KOPT-K1 (cell line): ENCODE measurements around the gene FILIP1L.

Source experiments
- H3K27ac ChIP-seq: fragments of 200-600 bp; sonication (generic); 2 replicates; pipeline ENCODE4 v1.5.1; 2016; ENCODE audit warnings: antibody characterized with exemption, mild to moderate bottlenecking, low read depth, low read length; ENCODE audit not compliant: poor library complexity, severe bottlenecking
- H3K36me3 ChIP-seq: fragments of 200-600 bp; sonication (generic); 2 replicates; pipeline ENCODE4 v1.5.1; 2017; ENCODE audit warnings: antibody characterized with exemption, mild to moderate bottlenecking, low read length, moderate library complexity; ENCODE audit not compliant: insufficient read depth
- H3K9me3 ChIP-seq: fragments of 200-600 bp; sonication (generic); 2 replicates; pipeline ENCODE4 v1.5.1; 2017; ENCODE audit warnings: antibody characterized with exemption, low read length, mild to moderate bottlenecking; ENCODE audit not compliant: insufficient read depth, poor library complexity, severe bottlenecking

FILIP1L gene

DNA sequence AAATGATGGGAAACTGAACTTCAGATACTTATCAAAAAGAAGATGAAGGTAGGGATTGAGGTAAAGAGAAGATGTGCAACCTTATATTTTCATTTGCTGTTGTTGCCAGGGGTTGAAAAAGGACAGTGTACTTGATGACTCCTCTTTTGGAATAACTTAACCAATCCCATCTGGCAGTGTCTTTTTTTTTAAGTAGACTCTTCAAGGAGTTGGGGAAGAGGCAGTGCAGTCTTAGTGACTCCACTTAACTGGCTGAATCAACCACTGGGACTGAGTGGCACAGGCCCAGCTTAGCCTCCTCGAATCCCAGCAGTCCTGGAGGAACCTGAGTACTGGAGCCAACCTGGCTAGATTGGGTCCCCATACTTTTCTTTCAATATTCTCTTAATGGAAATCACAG, 27.3 kb upstream of the FILIP1L start:
- Histone ChIP-seq H3K36me3 (no peaks in the 10 kb centered on the region), H3K9me3 (peaks cover 18% of the 10 kb centered on the region)

DNA sequence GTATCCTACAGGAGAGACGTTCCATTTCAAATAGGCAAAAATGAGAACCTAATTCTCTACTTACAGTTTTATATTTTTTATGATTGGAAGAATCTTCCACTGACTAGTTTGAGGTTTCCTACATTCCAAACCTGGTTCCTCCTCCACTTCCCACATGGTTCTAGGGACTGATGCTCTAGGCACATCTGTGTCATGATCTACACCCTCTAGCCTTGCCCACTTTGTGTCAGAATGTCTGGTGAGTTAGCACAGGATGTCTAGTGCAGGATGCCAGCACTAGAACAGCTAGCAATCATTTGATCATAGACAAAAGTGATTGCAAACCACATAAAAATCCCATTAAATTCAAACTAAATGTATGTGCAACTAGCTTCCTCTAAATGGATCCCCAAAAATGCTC, 26.7 kb upstream of the FILIP1L start:
- no peak overlapping the region for H3K27ac ChIP-seq
- H3K9me3 ChIP-seq: peaks cover 18% of the 10 kb centered on the region
- no peaks in the 10 kb centered on the region for H3K36me3 ChIP-seq

More for the DNA sequence above, 27.3 kb upstream of the FILIP1L start:
- H3K27ac ChIP-seq: no peak overlapping the region

DNA sequence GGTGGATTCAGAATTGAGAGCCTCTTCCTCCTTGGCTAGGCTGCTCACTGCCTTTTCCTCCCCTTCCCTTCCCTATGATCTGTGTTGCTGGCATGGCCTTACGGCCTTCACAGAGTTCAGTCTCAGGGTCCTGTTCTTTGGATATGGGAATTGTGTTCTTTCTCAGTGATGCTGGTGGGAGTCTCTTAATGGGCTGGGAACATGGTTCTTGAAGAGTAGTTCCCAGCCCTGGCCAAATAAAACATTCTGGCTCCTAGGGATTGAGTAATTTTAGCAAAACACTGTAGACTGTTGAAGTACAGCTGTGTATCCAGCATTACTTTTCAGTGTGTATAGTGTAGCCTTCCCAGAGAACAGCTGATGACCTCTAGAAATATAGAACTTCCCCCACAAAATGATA, 22.6 kb upstream of the FILIP1L start:
- Histone ChIP-seq H3K36me3 (no peaks in the 10 kb centered on the region), H3K27ac (no peak overlapping the region), H3K9me3 (no peaks in the 10 kb centered on the region)

DNA sequence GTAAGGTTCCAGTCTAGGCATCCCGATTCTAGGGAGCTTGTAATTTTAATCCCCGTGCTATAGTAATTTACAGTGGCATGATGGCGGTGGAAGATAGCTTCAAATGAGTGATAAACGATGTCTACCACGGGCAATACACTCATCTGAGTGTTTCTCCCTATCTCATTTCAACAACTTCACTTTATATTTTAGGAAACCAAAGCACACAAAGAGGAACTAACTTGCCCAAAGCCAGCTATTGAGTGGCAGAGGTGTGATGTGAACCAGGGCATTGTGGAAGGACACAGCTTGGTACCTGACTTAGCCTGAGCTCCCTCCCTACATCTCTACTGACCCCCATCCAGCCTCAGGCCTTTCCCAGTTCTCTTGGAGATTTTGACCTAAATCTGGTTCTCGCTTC, 16.9 kb upstream of the FILIP1L start:
- no peaks in the 10 kb centered on the region for H3K9me3 ChIP-seq
- no peaks in the 10 kb centered on the region for H3K36me3 ChIP-seq
- H3K27ac ChIP-seq: no peak overlapping the region

DNA sequence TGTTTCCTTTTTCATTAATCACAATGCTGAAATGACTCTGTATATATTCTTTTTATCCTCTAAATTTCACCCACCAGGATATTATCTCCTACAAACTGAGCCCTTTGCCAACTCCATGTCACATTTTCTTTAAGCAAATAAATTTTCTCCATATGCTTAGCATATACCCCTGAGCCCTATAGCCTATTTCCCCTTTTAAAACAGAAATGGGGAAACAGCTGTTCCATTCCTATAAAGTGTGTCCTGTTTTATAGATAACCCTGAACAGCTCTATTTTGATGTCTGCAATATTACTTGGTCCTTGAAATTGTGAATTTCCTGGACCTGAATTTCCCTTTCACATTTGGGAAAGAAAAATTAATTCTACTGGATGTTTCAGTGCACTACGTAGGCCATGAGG, 15.6 kb upstream of the FILIP1L start:
- no peaks in the 10 kb centered on the region for H3K9me3 ChIP-seq
- no peak overlapping the region for H3K27ac ChIP-seq
- no peaks in the 10 kb centered on the region for H3K36me3 ChIP-seq

DNA sequence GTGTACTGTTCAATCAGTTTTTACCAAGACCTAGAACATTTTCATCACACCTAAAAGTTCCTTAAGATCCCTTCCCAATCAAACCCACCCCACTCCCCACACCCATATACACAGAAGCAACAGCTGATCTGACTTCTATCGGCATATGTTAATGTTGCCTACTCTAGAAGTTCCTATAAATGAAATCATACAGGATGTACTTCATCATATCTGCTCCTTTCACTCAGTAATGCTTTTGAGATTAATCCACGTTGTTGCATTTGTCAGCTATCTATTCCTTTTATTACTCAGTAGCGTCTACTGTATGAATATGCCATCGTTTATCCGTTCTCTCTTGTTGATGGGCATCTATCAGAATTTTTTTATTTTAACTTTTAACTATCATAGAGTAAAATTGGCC, 14.3 kb upstream of the FILIP1L start:
- Histone ChIP-seq H3K27ac (no peak overlapping the region), H3K36me3 (no peaks in the 10 kb centered on the region), H3K9me3 (no peaks in the 10 kb centered on the region)

DNA sequence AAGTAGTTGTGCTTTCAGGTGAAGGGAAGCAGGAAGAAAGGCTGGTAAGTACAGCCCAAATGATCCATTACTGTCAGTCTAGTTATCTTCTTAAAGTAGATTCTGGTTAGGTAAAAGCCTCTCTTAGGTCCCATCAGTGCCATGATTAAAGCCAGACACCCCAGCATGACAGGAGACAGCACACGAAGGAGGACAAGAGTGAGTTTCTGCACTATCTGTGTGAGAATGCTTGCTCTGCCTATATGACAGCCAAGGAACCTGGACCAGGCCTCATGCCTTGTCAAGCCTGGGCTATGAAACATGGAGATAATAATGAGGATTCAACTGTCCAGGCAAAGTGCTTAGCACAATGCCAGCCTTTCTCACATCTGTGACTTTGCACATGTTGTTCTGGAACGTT, 13.5 kb upstream of the FILIP1L start:
- no peak overlapping the region for H3K27ac ChIP-seq
- no peaks in the 10 kb centered on the region for H3K9me3 ChIP-seq
- no peaks in the 10 kb centered on the region for H3K36me3 ChIP-seq

DNA sequence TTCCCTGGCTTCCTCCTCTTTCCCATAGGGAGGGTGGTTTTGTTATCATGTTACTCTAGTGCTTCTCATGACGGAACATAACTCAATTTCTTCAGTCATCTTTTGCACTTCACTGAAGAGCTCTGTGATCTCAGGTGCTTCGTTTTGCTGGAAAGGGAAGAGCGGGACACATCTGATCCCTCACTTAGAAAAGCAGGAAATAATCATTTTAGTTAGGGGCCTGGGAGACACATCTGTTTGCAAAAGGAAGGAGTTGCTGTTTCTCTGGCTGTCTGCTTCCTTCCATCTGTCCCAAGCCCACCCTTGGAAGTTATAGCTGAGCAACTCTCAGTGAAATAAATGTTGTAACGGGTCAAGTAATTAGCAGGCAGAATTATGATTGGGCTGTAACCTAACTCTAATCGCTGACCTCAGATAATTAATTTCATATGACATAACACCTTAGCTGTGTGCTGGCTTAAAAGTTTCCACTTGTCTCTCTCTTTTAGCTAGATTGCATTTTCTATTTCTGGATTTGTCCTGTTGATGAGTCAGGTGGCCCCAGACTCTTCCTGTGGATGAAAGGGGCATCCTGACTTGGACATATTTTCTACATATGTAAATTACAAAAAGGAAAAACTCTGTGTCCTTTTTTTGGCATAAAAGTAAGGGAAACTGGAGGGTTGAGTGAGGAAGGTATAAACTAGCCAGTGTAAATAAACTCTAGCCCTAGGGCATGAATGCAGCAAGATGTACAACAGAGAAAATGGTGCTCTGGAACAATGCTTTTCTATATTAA, 11.0 kb upstream of the FILIP1L start:
- Histone ChIP-seq H3K36me3 (no peaks in the 10 kb centered on the region), H3K27ac (no peak overlapping the region), H3K9me3 (no peaks in the 10 kb centered on the region)

DNA sequence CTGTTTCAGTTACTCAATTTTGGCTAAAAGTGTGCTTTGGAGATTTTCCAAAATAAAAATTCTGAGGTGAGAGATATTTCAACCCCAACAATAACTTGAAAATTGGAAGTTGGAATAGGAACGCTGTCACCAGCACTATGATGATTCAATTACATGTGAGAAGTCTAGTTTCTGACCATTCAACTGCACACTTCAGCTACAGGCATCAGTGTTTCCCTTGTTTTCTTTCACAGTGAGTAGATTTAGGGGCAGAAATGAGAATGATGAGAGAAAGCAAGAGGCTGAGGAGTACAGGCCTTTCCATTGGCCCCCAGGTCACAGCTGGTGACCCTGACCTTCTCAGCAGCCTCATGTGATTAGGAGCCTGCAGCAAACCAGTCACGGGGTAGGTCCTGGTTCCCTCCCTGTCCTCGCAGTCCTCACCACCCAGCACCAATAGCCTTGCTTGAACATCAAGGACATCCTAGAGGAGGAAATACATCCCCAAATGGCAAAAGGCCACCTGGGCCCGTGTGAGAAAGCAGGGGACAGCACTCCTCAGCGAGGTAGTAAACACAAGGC, 10.0 kb upstream of the FILIP1L start:
- Histone ChIP-seq H3K9me3 (no peaks in the 10 kb centered on the region), H3K27ac (no peak overlapping the region), H3K36me3 (no peaks in the 10 kb centered on the region)

DNA sequence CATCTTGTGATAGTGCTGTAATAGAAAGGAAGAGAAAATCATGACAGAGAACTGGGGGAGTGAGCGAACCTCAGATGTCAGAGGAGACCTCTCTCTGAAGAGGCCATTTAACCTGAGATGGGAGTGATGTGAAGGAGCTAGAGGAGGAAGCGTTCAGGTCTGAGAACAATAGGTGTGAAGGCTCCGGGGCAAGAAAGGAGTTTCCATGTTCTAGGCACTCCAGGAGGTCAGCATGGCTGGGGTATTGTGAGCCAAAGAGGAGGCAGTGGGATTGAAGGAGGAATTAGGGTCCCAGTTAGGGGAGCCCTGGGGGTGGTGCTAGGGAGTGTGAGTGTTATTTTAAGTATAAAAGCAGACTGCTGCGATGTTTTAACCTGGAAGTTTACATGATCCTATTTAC, 8.8 kb upstream of the FILIP1L start:
- H3K27ac ChIP-seq: no peak overlapping the region
- H3K36me3 ChIP-seq: no peaks in the 10 kb centered on the region
- no peaks in the 10 kb centered on the region for H3K9me3 ChIP-seq

DNA sequence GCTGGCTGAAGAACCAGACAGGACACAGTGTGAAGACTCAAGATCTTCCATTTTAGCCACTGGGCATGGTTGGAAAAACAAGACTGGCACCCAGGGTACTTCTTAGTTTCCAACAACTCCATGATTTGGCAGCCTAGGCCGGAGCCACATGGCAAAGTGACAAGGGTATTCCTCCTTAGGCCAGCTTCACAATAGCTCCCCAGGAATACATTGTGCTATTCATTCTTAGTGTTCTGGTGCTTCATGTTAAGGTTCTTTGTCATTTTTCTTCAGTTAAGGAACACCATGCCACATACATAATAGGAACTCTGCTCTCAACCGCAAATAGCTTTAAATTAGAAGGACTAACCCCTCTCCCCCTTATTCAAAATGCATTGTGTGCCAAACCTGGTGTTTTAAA, 8.0 kb upstream of the FILIP1L start:
- Histone ChIP-seq H3K27ac (no peak overlapping the region), H3K36me3 (no peaks in the 10 kb centered on the region), H3K9me3 (no peaks in the 10 kb centered on the region)

DNA sequence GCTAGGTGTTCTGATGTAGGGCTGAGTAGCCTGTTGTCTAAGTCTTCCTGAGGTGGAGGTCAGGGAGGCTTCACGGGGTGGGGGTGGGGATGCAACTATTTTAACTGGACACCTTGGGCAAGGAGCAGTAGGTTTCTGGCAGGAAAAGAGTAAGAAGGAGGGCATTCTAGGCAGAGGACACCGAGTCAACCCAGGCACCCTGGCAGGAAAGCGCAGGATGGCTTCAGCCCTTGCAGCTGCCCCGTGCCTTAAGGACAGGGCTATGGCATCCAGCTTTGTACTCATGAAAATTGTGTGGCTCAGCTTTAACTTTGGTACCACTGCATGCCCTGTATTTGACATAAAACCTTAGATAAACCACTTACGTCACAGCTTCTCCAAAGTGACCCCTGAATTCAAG, 6.4 kb upstream of the FILIP1L start:
- no peaks in the 10 kb centered on the region for H3K9me3 ChIP-seq
- no peaks in the 10 kb centered on the region for H3K36me3 ChIP-seq
- no peak overlapping the region for H3K27ac ChIP-seq

DNA sequence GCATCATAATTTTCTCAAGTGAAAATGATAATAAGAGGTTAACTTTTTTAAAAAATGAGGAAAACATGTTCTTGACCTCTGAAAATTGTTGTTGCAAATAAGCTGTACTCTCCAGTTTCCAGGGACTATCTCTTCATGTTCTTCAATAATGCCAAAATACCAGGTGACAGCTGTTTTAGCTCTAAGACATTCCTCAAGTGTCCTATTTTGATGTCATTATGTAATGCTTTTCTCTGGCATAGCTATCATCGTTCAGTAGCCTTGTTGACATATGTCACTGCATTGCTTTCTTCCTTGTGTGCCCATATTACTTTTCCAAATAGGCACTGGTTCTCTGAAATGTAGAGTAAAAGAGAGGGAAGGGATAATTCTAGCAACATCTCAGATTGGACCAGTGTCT, 5.7 kb upstream of the FILIP1L start:
- no peaks in the 10 kb centered on the region for H3K36me3 ChIP-seq

DNA sequence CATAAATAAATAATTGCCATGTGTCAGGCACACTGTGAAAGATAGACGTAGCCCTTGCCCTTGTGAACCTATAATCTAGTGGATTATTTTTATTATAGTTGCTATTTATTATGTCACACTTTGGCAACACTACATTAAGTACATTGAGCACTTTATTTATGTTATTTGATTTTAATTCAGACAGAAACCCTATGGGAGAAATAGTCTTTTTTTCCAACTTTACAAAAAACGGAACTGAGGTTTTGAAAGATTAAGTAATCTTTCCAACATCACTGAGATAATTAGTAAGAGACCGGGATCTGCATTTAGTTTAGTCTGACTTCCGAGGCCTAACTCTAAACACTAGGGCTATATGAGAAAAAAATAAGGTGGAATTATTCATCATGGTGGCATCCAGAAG, 2.8 kb upstream of the FILIP1L start:
- H3K27ac ChIP-seq: no peak overlapping the region

More for the DNA sequence above, 5.7 kb upstream of the FILIP1L start:
- Histone ChIP-seq H3K27ac (no peak overlapping the region), H3K9me3 (no peaks in the 10 kb centered on the region)

DNA sequence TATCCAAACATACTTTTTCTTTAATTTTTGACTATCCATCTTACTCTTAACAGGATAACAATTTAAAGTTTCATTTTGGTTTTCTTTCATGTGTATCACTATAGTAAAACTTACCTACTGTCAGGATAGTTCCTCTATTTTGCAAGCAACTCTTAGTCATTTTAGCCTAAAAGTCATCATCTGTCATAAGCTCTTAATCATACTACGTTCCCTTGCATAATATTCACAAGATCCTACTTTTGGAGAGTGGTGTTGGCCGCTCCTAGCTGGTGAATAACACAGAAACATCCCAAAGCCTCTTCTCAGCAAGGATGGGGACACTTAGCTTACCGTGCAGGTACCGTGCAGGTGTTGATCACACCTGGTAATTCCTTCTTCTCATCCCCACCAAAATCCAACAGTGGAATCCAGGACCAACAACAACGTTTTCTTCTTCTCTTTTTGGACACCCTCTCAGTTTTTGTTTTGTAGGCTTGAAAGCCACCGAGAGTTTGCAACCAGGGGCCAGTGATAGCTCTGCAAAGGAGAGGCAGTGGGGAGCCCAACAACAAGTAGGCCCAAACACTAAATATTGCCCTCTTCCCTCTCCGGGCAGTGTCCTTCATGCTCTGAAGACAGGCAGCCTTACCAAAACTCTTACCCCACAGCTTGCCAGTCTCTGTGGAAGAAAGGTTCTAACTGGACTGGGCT, 433 bp downstream of the FILIP1L start:
- Histone ChIP-seq H3K36me3 (no peaks in the 10 kb centered on the region), H3K9me3 (no peaks in the 10 kb centered on the region), H3K27ac (no peak overlapping the region)

More for the DNA sequence above, 2.8 kb upstream of the FILIP1L start:
- Histone ChIP-seq H3K9me3 (no peaks in the 10 kb centered on the region), H3K36me3 (no peaks in the 10 kb centered on the region)

DNA sequence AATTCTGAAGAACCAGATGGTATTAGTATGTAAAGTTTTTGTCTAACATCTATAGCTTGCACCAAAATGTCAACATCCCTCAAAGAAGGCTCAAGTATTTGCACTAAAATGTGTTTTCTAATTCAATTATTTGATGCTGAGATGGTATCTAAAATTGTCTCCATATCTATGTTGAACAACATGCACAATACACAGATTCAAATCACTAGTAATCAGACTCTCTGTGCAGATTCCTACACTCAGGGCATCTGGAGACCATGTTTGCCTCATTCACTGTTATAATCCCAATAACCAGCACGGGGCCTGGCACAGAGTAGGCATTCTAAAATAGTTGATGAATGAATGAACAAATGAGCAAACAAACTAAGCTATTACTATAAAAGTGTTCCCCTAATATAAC, 2.6 kb downstream of the FILIP1L start:
- H3K9me3 ChIP-seq: no peaks in the 10 kb centered on the region
- no peak overlapping the region for H3K27ac ChIP-seq
- no peaks in the 10 kb centered on the region for H3K36me3 ChIP-seq
